Upper lobe of left lung (tissue), 6 donors: ENCODE data around the gene NEURL3. TPM values are rescaled to one million over a fixed set of nuclear protein-coding genes. Genes with fewer than 3 reads are reported as not detected.

Experiments
- ATAC-seq, 2 donors: fragments of 200-7000 bp; cut with Tn5 transposase; one replicate each; pipeline ENCODE4 v1.9.1; 2022; ENCODE audit warnings: mild to moderate bottlenecking in 2 of 2, moderate library complexity in 2 of 2; ENCODE audit not compliant: low FRiP score in 2 of 2
- DNase-seq, 2 donors: peaks; one replicate each; pipeline ENCODE4 v3.0.0-alpha.2; 2019 to 2020
- H3K27ac ChIP-seq, 4 donors: fragments of 200-600 bp; sonication (generic); one replicate each; pipeline ENCODE4 v1.5.1; 2016 to 2019
- H3K27me3 ChIP-seq, 4 donors: fragments of 200-600 bp; sonication (generic); one replicate each; pipeline ENCODE4 v1.5.1; 2017 to 2019
- H3K36me3 ChIP-seq, 4 donors: fragments of 200-600 bp; sonication (generic); one replicate each; pipeline ENCODE4 v1.5.1; 2016 to 2019
- H3K4me1 ChIP-seq, 4 donors: fragments of 200-600 bp; sonication (generic); one replicate each; pipeline ENCODE4 v1.5.1; 2018 to 2019
- H3K4me3 ChIP-seq, 4 donors: fragments of 200-600 bp; sonication (generic); one replicate each; pipeline ENCODE4 v1.5.1; 2017 to 2019; ENCODE audit warnings: mild to moderate bottlenecking in 2 of 4, moderate library complexity in 1 of 4
- H3K9me3 ChIP-seq, 4 donors: fragments of 200-600 bp; sonication (generic); one replicate each; pipeline ENCODE4 v1.5.1; 2018 to 2019
- CTCF ChIP-seq, 6 experiments: fragments of 450-650 bp in 4 of 6; fragments of 200-600 bp in 2 of 6; sonication (generic) in 2 of 6; IDR thresholded peaks; one replicate each; pipeline ENCODE4 v1.5.1; 2016 to 2019; ENCODE audit warnings: antibody characterized with exemption in 6 of 6
- EP300 ChIP-seq, 4 donors: sonication (generic); formaldehyde crosslinking; IDR thresholded peaks; one replicate each; pipeline ENCODE4 v1.5.1; 2017; ENCODE audit warnings: antibody characterized with exemption in 4 of 4, control low read depth in 2 of 4
- POLR2A ChIP-seq, 4 donors: fragments of 450-650 bp; IDR thresholded peaks; one replicate each; pipeline ENCODE4 v1.5.1; 2016 to 2017; ENCODE audit warnings: antibody characterized with exemption in 4 of 4, mild to moderate bottlenecking in 2 of 4
- POLR2AphosphoS5 ChIP-seq, 2 donors: sonication (generic); formaldehyde crosslinking; IDR thresholded peaks; one replicate each; pipeline ENCODE4 v1.5.1; 2017; ENCODE audit warnings: antibody characterized with exemption in 2 of 2
- WGBS, 2 donors: methylation state at CpG; one replicate each; pipeline ENCODE4 v1.1.5; 2017 to 2018; 5-methylcytosine and 5-hydroxymethylcytosine counted together
- total RNA-seq, 6 donors: library from RNA; depleted of rRNA in 4 of 6; stranded (reverse); fragments of >200 nt in 4 of 6; gene quantifications; one replicate each; pipeline versions ENCODE4 v1.1.0 to v1.2.1, GENCODE V29; 2016 to 2021
- donor health status: DM: no; HTN: no; CAD: no; lungs with moderate emphysema.
- donor health status: DM: no; HTN: yes; CAD: no; lungs with severe emphysema.

Gene NEURL3
- total RNA-seq, 6 donors from 2014 or later: 0.61 to 2.6 (median 1.1) TPM; not detected in 3

GRCh38 chr2:96509114-96509846 is 4.1 kb upstream of the NEURL3 start:
- 34 to 63% methylated on average over 15 to 29 of the region's 32 CpGs for WGBS, 2 donors
- TF ChIP-seq POLR2A (IDR thresholded peaks at IDR 0.05) (no peak), CTCF (IDR thresholded peaks at IDR 0.05) (peak; percentile 98 to 99 (median 99))

DNA sequence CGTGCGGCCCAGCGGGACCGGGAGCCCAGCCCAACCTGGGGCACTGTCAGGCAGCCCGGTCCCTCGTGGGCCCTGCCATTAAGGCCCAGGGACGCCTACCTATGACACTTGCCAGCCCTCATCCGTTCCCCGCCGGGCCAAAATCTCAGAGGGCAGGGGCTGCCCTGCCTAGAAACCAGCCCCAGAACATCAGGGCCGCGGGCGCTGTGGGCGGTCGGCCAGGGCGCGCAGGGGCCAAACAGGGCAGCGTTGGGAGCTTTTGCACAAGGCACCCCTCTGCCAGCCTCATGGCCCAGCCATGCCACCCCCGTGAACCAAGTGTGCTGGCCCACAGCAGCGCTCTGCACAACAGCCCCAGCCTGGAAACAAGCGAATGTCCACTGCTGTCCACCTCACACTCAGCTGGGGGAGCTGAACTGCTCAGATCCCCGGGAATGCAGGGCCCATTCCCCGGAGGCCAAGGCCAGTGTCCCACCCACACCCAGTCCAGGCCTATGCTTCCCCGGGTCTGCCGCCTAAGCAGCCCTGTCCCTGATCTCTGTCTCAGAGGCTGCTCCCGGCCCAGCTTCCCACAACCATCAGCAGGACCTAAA is 3.5 kb upstream of the NEURL3 start:
- no peaks in the 10 kb centered on the region for H3K36me3 ChIP-seq
- 62 to 85% methylated on average over 8 to 12 of the region's 26 CpGs for WGBS, 2 donors
- H3K27me3 ChIP-seq: no peaks in the 10 kb centered on the region
- peak overlapping the region in 2 of 4 donors; percentile 48 to 51 for H3K4me3 ChIP-seq
- H3K9me3 ChIP-seq: no peaks in the 10 kb centered on the region
- peak overlapping the region in 1 of 4 donors; percentile 52 for H3K27ac ChIP-seq
- peaks cover 17 to 41% (median 27%) of the 10 kb centered on the region in 4 donors for H3K4me1 ChIP-seq
- ATAC-seq (peak in 1 of 2 donors; percentile 1), DNase-seq (peak in 1 of 2 donors; percentile 85)
- TF ChIP-seq POLR2A (IDR thresholded peaks at IDR 0.05) (no peak), CTCF (IDR thresholded peaks at IDR 0.05) (no peak), EP300 (IDR thresholded peaks at IDR 0.05) (no peak), POLR2AphosphoS5 (IDR thresholded peaks at IDR 0.05) (no peak)

More at GRCh38 chr2:96509114-96509846, 4.1 kb upstream of the NEURL3 start:
- H3K27ac ChIP-seq: no peak overlapping the region
- no peaks in the 10 kb centered on the region for H3K27me3 ChIP-seq
- ATAC-seq (peak; percentile 93 to 95), DNase-seq (peak; percentile 92 to 98)
- peaks cover 17 to 41% (median 27%) of the 10 kb centered on the region in 4 donors for H3K4me1 ChIP-seq
- H3K4me3 ChIP-seq: no peak overlapping the region
- no peaks in the 10 kb centered on the region for H3K9me3 ChIP-seq
- no peaks in the 10 kb centered on the region for H3K36me3 ChIP-seq

GRCh38 chr2:96507957-96508520 is 2.9 kb upstream of the NEURL3 start:
- WGBS, 2 donors: 5 to 18% methylated on average over 13 to 35 of the region's 38 CpGs
- Histone ChIP-seq H3K27me3 (no peaks in the 10 kb centered on the region), H3K4me3 (peak overlapping the region in 3 of 4 donors; percentile 31 to 51 (median 48)), H3K9me3 (no peaks in the 10 kb centered on the region), H3K4me1 (peaks cover 23 to 42% (median 32%) of the 10 kb centered on the region in 4 donors), H3K27ac (peak overlapping the region in 2 of 4 donors; percentile 15 to 52), H3K36me3 (no peaks in the 10 kb centered on the region)
- ATAC-seq: peak; percentile 89 to 92
- TF ChIP-seq CTCF (IDR thresholded peaks at IDR 0.05): peak; percentile 99 to 100 (median 100)
- TF ChIP-seq POLR2A (IDR thresholded peaks at IDR 0.05): no peak
- peak; percentile 85 to 97 for DNase-seq

GRCh38 chr2:96506907-96507240 is 1.7 kb upstream of the NEURL3 start:
- DNase-seq (no peak), ATAC-seq (no peak)
- WGBS, 2 donors: 94 to 96% methylated on average over 5 to 7 of the region's 7 CpGs
- Histone ChIP-seq H3K36me3 (no peaks in the 10 kb centered on the region), H3K4me1 (peaks cover 34 to 53% (median 43%) of the 10 kb centered on the region in 4 donors), H3K27ac (no peak overlapping the region), H3K27me3 (no peaks in the 10 kb centered on the region), H3K4me3 (no peak overlapping the region), H3K9me3 (no peaks in the 10 kb centered on the region)
- no peak for TF ChIP-seq CTCF (IDR thresholded peaks at IDR 0.05)
- no peak for TF ChIP-seq EP300 (IDR thresholded peaks at IDR 0.05)
- TF ChIP-seq POLR2A (IDR thresholded peaks at IDR 0.05): no peak
- no peak for TF ChIP-seq POLR2AphosphoS5 (IDR thresholded peaks at IDR 0.05)
